Ishikawa (cell line): ENCODE results near the gene DPYD.

Experiments
- CEBPB ChIP-seq: IDR thresholded peaks from 2 replicates; pipeline ENCODE4 v1.6.1; 2012
- CREB1 ChIP-seq: IDR thresholded peaks from 2 replicates; pipeline ENCODE4 v1.6.1; 2012; ENCODE audit warnings: low read depth
- EP300 ChIP-seq: IDR thresholded peaks from 2 replicates; pipeline ENCODE4 v1.6.1; 2012; ENCODE audit warnings: borderline replicate concordance
- FOXM1 ChIP-seq: IDR thresholded peaks from 2 replicates; pipeline ENCODE4 v1.6.1; 2012; ENCODE audit warnings: low read depth, borderline replicate concordance
- MAX ChIP-seq: IDR thresholded peaks from 2 replicates; pipeline ENCODE4 v1.6.1; 2012
- NFIC ChIP-seq: IDR thresholded peaks from 2 replicates; pipeline ENCODE4 v1.6.1; 2012
- RAD21 ChIP-seq: IDR thresholded peaks from 2 replicates; pipeline ENCODE4 v1.6.1; 2012; ENCODE audit warnings: low read depth
- TAF1 ChIP-seq: IDR thresholded peaks from 2 replicates; pipeline ENCODE4 v1.6.1; 2012; ENCODE audit warnings: low read depth, mild to moderate bottlenecking
- TCF12 ChIP-seq: IDR thresholded peaks from 2 replicates; pipeline ENCODE4 v1.6.1; 2012; ENCODE audit warnings: low read depth
- TEAD4 ChIP-seq: IDR thresholded peaks from 2 replicates; pipeline ENCODE4 v1.6.1; 2012
- YY1 ChIP-seq: IDR thresholded peaks from 2 replicates; pipeline ENCODE4 v1.6.1; 2012; ENCODE audit warnings: low read depth

GRCh38 chr1:97780884-97781283 is 139.9 kb downstream of the DPYD start:
- TF ChIP-seq EP300 (no peak), RAD21 (no peak), CREB1 (no peak), TCF12 (no peak), CEBPB (no peak), MAX (no peak), YY1 (no peak), TAF1 (no peak), TEAD4 (no peak), NFIC (no peak), FOXM1 (no peak)
